ENCODE data around the gene IKBKE.

- TF ChIP-seq POLR2AphosphoS5 (IDR thresholded peaks at IDR 0.05) (no peak), CTCF (IDR thresholded peaks at IDR 0.05) (no peak), EP300 (IDR thresholded peaks at IDR 0.05) (no peak)
Measured at GRCh38 chr1:206446688-206447421, 23.4 kb upstream of the IKBKE start.

All from suprapubic skin (tissue), 4 donors.